Measurements from ENCODE around the gene ATL2. TPM values are rescaled to one million over a fixed set of nuclear protein-coding genes. Genes with fewer than 3 reads are reported as not detected.

Gene ATL2
- total and polyA plus RNA-seq, 7 experiments from 2014 or later: 18.8 to 59.5 (median 49.0) TPM

GRCh38 chr2:38409156-38410102 lies 32.4 kb upstream of the ATL2 start:
- Mint-ChIP-seq H3K27ac (no peak overlapping the region), H3K4me1 (no peaks in the 10 kb centered on the region), H3K27me3 (peaks cover 0 to 7% (median 0%) of the 10 kb centered on the region in 5 donors), H3K36me3 (peaks cover 0 to 13% (median 3%) of the 10 kb centered on the region in 5 donors), H3K9me3 (peaks cover 6 to 18% (median 11%) of the 10 kb centered on the region in 11 donors), H3K4me3 (no peak overlapping the region)
- no peak overlapping the region for H3K4me3 ChIP-seq (ENCODE audit: low read length)
- H3K27ac ChIP-seq (ENCODE audit: low read depth, low read length): no peak overlapping the region
- no peak for ATAC-seq
- peaks cover 0 to 7% (median 0%) of the 10 kb centered on the region in 3 experiments for H3K9me3 ChIP-seq (ENCODE audit: control insufficient read depth in 2 of 3, low read length in 3 of 3)
- no peaks in the 10 kb centered on the region for H3K4me1 ChIP-seq (ENCODE audit: control insufficient read depth in 2 of 2, insufficient read depth in 2 of 2, low read length in 2 of 2)
- POLR2A ChIA-PET: no interaction called here
- intact Hi-C loops (cut with micrococcal nuclease): no loop called here
- no peaks in the 10 kb centered on the region for H3K27me3 ChIP-seq (ENCODE audit: control insufficient read depth in 2 of 2, insufficient read depth in 2 of 2, low read length in 2 of 2)
- no peaks in the 10 kb centered on the region for H3K36me3 ChIP-seq (ENCODE audit: control insufficient read depth in 2 of 3, insufficient read depth in 3 of 3, low read length in 3 of 3)
- CTCF ChIA-PET: interaction anchor here (0.7 kb wide), 1 partner anchor 103 kb away, joined by 5 read pairs; no protein-coding TSS in a partner anchor
- no peak for DNase-seq

GRCh38 chr2:38407111-38407682 lies 30.1 kb upstream of the ATL2 start:
- ChIA-PET CTCF (no interaction called here), POLR2A (no interaction called here)
- DNase-seq (no peak), ATAC-seq (no peak)
- no peaks in the 10 kb centered on the region for H3K4me1 ChIP-seq (ENCODE audit: control insufficient read depth in 2 of 2, insufficient read depth in 2 of 2, low read length in 2 of 2)
- no peaks in the 10 kb centered on the region for H3K4me1 Mint-ChIP-seq
- H3K36me3 Mint-ChIP-seq: peaks cover 0 to 2% (median 2%) of the 10 kb centered on the region in 5 donors
- H3K27ac Mint-ChIP-seq: no peak overlapping the region
- intact Hi-C loops (cut with micrococcal nuclease): no loop called here
- H3K27me3 Mint-ChIP-seq: peaks cover 0 to 7% (median 0%) of the 10 kb centered on the region in 5 donors
- no peaks in the 10 kb centered on the region for H3K36me3 ChIP-seq (ENCODE audit: control insufficient read depth in 2 of 3, insufficient read depth in 3 of 3, low read length in 3 of 3)
- H3K27ac ChIP-seq (ENCODE audit: low read depth, low read length): no peak overlapping the region
- peaks cover 0 to 2% (median 0%) of the 10 kb centered on the region in 3 experiments for H3K9me3 ChIP-seq (ENCODE audit: control insufficient read depth in 2 of 3, low read length in 3 of 3)
- peaks cover 0 to 6% (median 1%) of the 10 kb centered on the region in 11 donors for H3K9me3 Mint-ChIP-seq
- no peak overlapping the region for H3K4me3 ChIP-seq (ENCODE audit: low read length)
- no peaks in the 10 kb centered on the region for H3K27me3 ChIP-seq (ENCODE audit: control insufficient read depth in 2 of 2, insufficient read depth in 2 of 2, low read length in 2 of 2)
- no peak overlapping the region for H3K4me3 Mint-ChIP-seq

- Mint-ChIP-seq H3K4me3 (no peak overlapping the region), H3K27me3 (peaks cover 0 to 7% (median 0%) of the 10 kb centered on the region in 5 donors), H3K27ac (no peak overlapping the region), H3K9me3 (peaks cover 0 to 2% (median 0%) of the 10 kb centered on the region in 11 donors), H3K4me1 (no peaks in the 10 kb centered on the region), H3K36me3 (peaks cover 0 to 6% (median 0%) of the 10 kb centered on the region in 5 donors)
- Histone ChIP-seq H3K4me3 (ENCODE audit: low read length) (no peak overlapping the region), H3K27ac (ENCODE audit: low read depth, low read length) (no peak overlapping the region), H3K9me3 (ENCODE audit: control insufficient read depth in 2 of 3, low read length in 3 of 3) (no peaks in the 10 kb centered on the region), H3K27me3 (ENCODE audit: control insufficient read depth in 2 of 2, insufficient read depth in 2 of 2, low read length in 2 of 2) (no peaks in the 10 kb centered on the region), H3K4me1 (ENCODE audit: control insufficient read depth in 2 of 2, insufficient read depth in 2 of 2, low read length in 2 of 2) (no peaks in the 10 kb centered on the region), H3K36me3 (ENCODE audit: control insufficient read depth in 2 of 3, insufficient read depth in 3 of 3, low read length in 3 of 3) (no peaks in the 10 kb centered on the region)
- ChIA-PET POLR2A (no interaction called here), CTCF (no interaction called here)
- ATAC-seq (no peak), DNase-seq (no peak)
- intact Hi-C loops (cut with micrococcal nuclease): no loop called here
Measured at GRCh38 chr2:38406597-38407110, 29.6 kb upstream of the ATL2 start.

- Mint-ChIP-seq H3K9me3 (peaks cover 0 to 2% (median 0%) of the 10 kb centered on the region in 11 donors), H3K27me3 (peaks cover 0 to 7% (median 0%) of the 10 kb centered on the region in 5 donors), H3K36me3 (peaks cover 0 to 6% (median 0%) of the 10 kb centered on the region in 5 donors), H3K27ac (peak overlapping the region in 1 of 9 donors; percentile 37), H3K4me1 (no peaks in the 10 kb centered on the region), H3K4me3 (no peak overlapping the region)
- no peak overlapping the region for H3K4me3 ChIP-seq (ENCODE audit: low read length)
- intact Hi-C loops (cut with micrococcal nuclease): no loop called here
- no peaks in the 10 kb centered on the region for H3K9me3 ChIP-seq (ENCODE audit: control insufficient read depth in 2 of 3, low read length in 3 of 3)
- H3K4me1 ChIP-seq (ENCODE audit: control insufficient read depth in 2 of 2, insufficient read depth in 2 of 2, low read length in 2 of 2): no peaks in the 10 kb centered on the region
- ATAC-seq: no peak
- DNase-seq: no peak
- no peaks in the 10 kb centered on the region for H3K27me3 ChIP-seq (ENCODE audit: control insufficient read depth in 2 of 2, insufficient read depth in 2 of 2, low read length in 2 of 2)
- POLR2A ChIA-PET: no interaction called here
- no peak overlapping the region for H3K27ac ChIP-seq (ENCODE audit: low read depth, low read length)
- CTCF ChIA-PET: interaction anchor here (0.5 kb wide), 1 partner anchor 8 kb away, joined by 4 read pairs; no protein-coding TSS in a partner anchor
- no peaks in the 10 kb centered on the region for H3K36me3 ChIP-seq (ENCODE audit: control insufficient read depth in 2 of 3, insufficient read depth in 3 of 3, low read length in 3 of 3)
Measured at GRCh38 chr2:38405917-38406596, 29.0 kb upstream of the ATL2 start.

- Histone ChIP-seq H3K9me3 (ENCODE audit: control insufficient read depth in 2 of 3, low read length in 3 of 3) (no peaks in the 10 kb centered on the region), H3K27me3 (ENCODE audit: control insufficient read depth in 2 of 2, insufficient read depth in 2 of 2, low read length in 2 of 2) (no peaks in the 10 kb centered on the region), H3K27ac (ENCODE audit: low read depth, low read length) (no peak overlapping the region), H3K36me3 (ENCODE audit: control insufficient read depth in 2 of 3, insufficient read depth in 3 of 3, low read length in 3 of 3) (no peaks in the 10 kb centered on the region), H3K4me1 (ENCODE audit: control insufficient read depth in 2 of 2, insufficient read depth in 2 of 2, low read length in 2 of 2) (no peaks in the 10 kb centered on the region), H3K4me3 (ENCODE audit: low read length) (no peak overlapping the region)
- Mint-ChIP-seq H3K4me3 (no peak overlapping the region), H3K9me3 (peaks cover 0 to 2% (median 0%) of the 10 kb centered on the region in 11 donors), H3K36me3 (peaks cover 0 to 6% (median 0%) of the 10 kb centered on the region in 5 donors), H3K4me1 (no peaks in the 10 kb centered on the region), H3K27ac (no peak overlapping the region), H3K27me3 (peaks cover 0 to 2% (median 0%) of the 10 kb centered on the region in 5 donors)
- DNase-seq (no peak), ATAC-seq (no peak)
- CTCF ChIA-PET: no interaction called here
- POLR2A ChIA-PET: no interaction called here
- intact Hi-C loops (cut with micrococcal nuclease): no loop called here
Measured at GRCh38 chr2:38400513-38400912, 23.4 kb upstream of the ATL2 start.

GRCh38 chr2:38398739-38399138 lies 21.7 kb upstream of the ATL2 start:
- peaks cover 0 to 15% (median 0%) of the 10 kb centered on the region in 5 donors for H3K27me3 Mint-ChIP-seq
- peaks cover 0 to 6% (median 0%) of the 10 kb centered on the region in 5 donors for H3K36me3 Mint-ChIP-seq
- no peaks in the 10 kb centered on the region for H3K36me3 ChIP-seq (ENCODE audit: control insufficient read depth in 2 of 3, insufficient read depth in 3 of 3, low read length in 3 of 3)
- DNase-seq (no peak), ATAC-seq (no peak)
- no peak overlapping the region for H3K27ac ChIP-seq (ENCODE audit: low read depth, low read length)
- ChIA-PET POLR2A (no interaction called here), CTCF (interaction anchor here (0.7 kb wide), 1 partner anchor 7 kb away, joined by 4 read pairs; no protein-coding TSS in a partner anchor)
- peaks cover 0 to 9% (median 0%) of the 10 kb centered on the region in 7 donors for H3K4me1 Mint-ChIP-seq
- H3K4me3 ChIP-seq (ENCODE audit: low read length): no peak overlapping the region
- no peaks in the 10 kb centered on the region for H3K9me3 ChIP-seq (ENCODE audit: control insufficient read depth in 2 of 3, low read length in 3 of 3)
- intact Hi-C loops (cut with micrococcal nuclease): no loop called here
- no peaks in the 10 kb centered on the region for H3K4me1 ChIP-seq (ENCODE audit: control insufficient read depth in 2 of 2, insufficient read depth in 2 of 2, low read length in 2 of 2)
- no peaks in the 10 kb centered on the region for H3K27me3 ChIP-seq (ENCODE audit: control insufficient read depth in 2 of 2, insufficient read depth in 2 of 2, low read length in 2 of 2)
- no peak overlapping the region for H3K4me3 Mint-ChIP-seq
- H3K9me3 Mint-ChIP-seq: peaks cover 0 to 2% (median 0%) of the 10 kb centered on the region in 11 donors
- no peak overlapping the region for H3K27ac Mint-ChIP-seq

All from naive thymus-derived CD4-positive, alpha-beta T cell (primary cell).